NB4 (cell line): ENCODE data around the gene NCAM2.
A peak's percentile ranks its signal among the peaks of the same experiment; 100 is the strongest.

ENCODE experiments used
- DNase-seq: peaks from one replicate; pipeline ENCODE4 v3.0.0; 2010; ENCODE audit warnings: low read depth
- H3K4me3 ChIP-seq: one replicate; pipeline ENCODE4 v1.5.1; 2011; ENCODE audit warnings: mild to moderate bottlenecking, low read depth, low read length, moderate library complexity
- CTCF ChIP-seq: IDR thresholded peaks from one replicate; pipeline ENCODE4 v1.5.1; 2012; ENCODE audit warnings: low read depth, low read length
- MAX ChIP-seq: IDR thresholded peaks from 2 replicates; pipeline ENCODE4 v1.6.1; 2011; ENCODE audit warnings: low read depth, low read length
- MYC ChIP-seq: IDR thresholded peaks from 2 replicates; pipeline ENCODE4 v1.6.1; 2011; ENCODE audit warnings: low read depth, low read length
- POLR2A ChIP-seq: IDR thresholded peaks from 2 replicates; pipeline ENCODE4 v1.6.1; 2011; ENCODE audit warnings: mild to moderate bottlenecking; ENCODE audit not compliant: insufficient read length; ENCODE audit errors: extremely low read depth

NCAM2 gene

GRCh38 chr21:20999659-21000058 lies 1.4 kb downstream of the NCAM2 start:
- TF ChIP-seq POLR2A (no peak), CTCF (peak; percentile 80)
- no peak overlapping the region for H3K4me3 ChIP-seq
- DNase-seq, result peak; percentile 35

- H3K4me3 ChIP-seq, result no peak overlapping the region
- TF ChIP-seq CTCF (no peak), MYC (no peak)
- DNase-seq, result no peak
Observed at GRCh38 chr21:21000591-21001175, 2.5 kb downstream of the NCAM2 start.

GRCh38 chr21:21001591-21002100 lies 3.4 kb downstream of the NCAM2 start:
- no peak overlapping the region for H3K4me3 ChIP-seq
- no peak for DNase-seq
- TF ChIP-seq CTCF, result no peak
- no peak for TF ChIP-seq MAX
- TF ChIP-seq MYC, result no peak
- TF ChIP-seq POLR2A, result no peak

GRCh38 chr21:21002153-21002552 lies 3.9 kb downstream of the NCAM2 start:
- no peak for DNase-seq
- H3K4me3 ChIP-seq, result no peak overlapping the region
- TF ChIP-seq CTCF, result no peak
- TF ChIP-seq MYC, result no peak
- no peak for TF ChIP-seq POLR2A
- TF ChIP-seq MAX, result no peak

- TF ChIP-seq MAX (no peak), POLR2A (no peak), MYC (no peak), CTCF (peak; percentile 29)
- peak; percentile 45 for DNase-seq
- no peak overlapping the region for H3K4me3 ChIP-seq
Observed at GRCh38 chr21:21003701-21004100, 5.5 kb downstream of the NCAM2 start.

GRCh38 chr21:21007606-21008005 lies 9.4 kb downstream of the NCAM2 start:
- no peak overlapping the region for H3K4me3 ChIP-seq
- no peak for DNase-seq

More at GRCh38 chr21:21007606-21008005, 9.4 kb downstream of the NCAM2 start:
- no peak for TF ChIP-seq POLR2A
- TF ChIP-seq MAX, result no peak
- TF ChIP-seq MYC, result no peak
- no peak for TF ChIP-seq CTCF
